Type B pancreatic cell (in vitro differentiated cells): ENCODE measurements around the gene SCAP. TPM values are rescaled to one million over a fixed set of nuclear protein-coding genes. Genes with fewer than 3 reads are reported as not detected.

ENCODE experiments used
- DNase-seq: peaks from one replicate; pipeline ENCODE4 v3.0.0; 2021; ENCODE audit warnings: mixed read lengths; ENCODE audit not compliant: unreplicated experiment; ENCODE audit errors: extremely low spot score
- H3K27ac Mint-ChIP-seq: 2 replicates; pipeline ENCODE4 v1.8.0; 2021; ENCODE audit warnings: mild to moderate bottlenecking, mixed read lengths
- H3K27me3 Mint-ChIP-seq: 2 replicates; pipeline ENCODE4 v1.8.0; 2021; ENCODE audit warnings: mixed read lengths
- H3K36me3 Mint-ChIP-seq: 2 replicates; pipeline ENCODE4 v1.8.0; 2021; ENCODE audit warnings: mixed read lengths
- H3K4me1 Mint-ChIP-seq: one replicate; pipeline ENCODE4 v1.8.0; 2021; ENCODE audit warnings: mixed read lengths; ENCODE audit not compliant: unreplicated experiment
- H3K4me3 Mint-ChIP-seq: 2 replicates; pipeline ENCODE4 v1.8.0; 2021; ENCODE audit warnings: mild to moderate bottlenecking, mixed read lengths
- H3K9me3 Mint-ChIP-seq: 2 replicates; pipeline ENCODE4 v1.8.0; 2021; ENCODE audit warnings: mixed read lengths
- long read RNA-seq: library from polyadenylated mRNA; unstranded; transcript quantifications from one replicate; pipeline ENCODE4 v2.0.0, GENCODE V29; 2020
- total RNA-seq: library from RNA; stranded (reverse); gene quantifications from 2 replicates; pipeline ENCODE4 v1.2.1, GENCODE V29; 2021; ENCODE audit warnings: low replicate concordance
- TF ChIP-seq, protein P1 (sequence below): fragments of 200-600 bp; sonication (generic); conservative IDR thresholded peaks from 2 replicates; pipeline ENCODE4 v1.5.0; 2021; ENCODE audit warnings: antibody characterized with exemption, mild to moderate bottlenecking

Gene SCAP
- total RNA-seq: 77.5 and 106 TPM in 2 replicates
- long read RNA-seq, partial matches to known transcripts: 12 of 14 reads
- long read RNA-seq, other reads (novel, unspliced or antisense): 2 of 14 reads

DNA sequence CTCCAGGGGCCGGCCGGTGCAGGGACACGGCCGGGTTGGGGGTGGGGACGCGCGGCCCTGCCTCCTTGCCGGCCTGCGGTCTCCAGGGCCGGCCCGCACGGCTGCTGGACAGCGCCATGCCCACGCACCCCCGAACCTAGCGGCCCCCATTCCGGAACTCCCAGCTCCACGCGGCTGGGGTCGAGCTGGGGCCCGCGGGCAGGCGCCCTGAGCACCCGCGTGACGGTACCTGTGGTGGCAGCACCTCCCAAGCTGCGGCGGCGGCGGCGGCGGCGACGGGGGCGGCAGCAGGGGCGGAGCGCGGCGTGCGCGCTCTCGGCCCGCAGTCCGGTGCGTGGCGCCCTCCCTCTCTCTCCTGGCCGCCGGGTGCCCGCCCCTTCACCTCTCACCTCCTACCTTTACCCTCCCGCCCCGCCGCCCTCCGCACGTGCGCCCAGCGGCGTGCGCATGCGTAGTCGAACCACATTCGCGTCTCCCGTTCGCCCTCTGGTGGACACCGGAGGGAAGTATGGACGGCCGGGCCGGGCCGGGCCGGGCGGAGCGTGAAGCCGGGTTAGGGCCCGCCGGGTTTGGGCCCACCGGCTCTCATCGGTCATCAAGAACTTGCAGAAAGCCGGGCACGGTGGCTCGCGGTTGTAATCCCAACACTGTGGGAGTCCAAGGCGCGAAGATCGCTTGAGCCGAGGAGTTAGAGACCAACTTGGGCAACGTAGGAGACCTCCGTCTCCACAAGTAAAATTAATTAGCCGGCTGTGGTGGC is at the start of gene SCAP:
Gene SCAP (minus strand): TSS at position 372 of the 760 bp plus-strand sequence. CDS start 32,948 bp downstream, outside the sequence.
- no peaks in the 10 kb centered on the region for H3K27me3 Mint-ChIP-seq
- DNase-seq: peak; percentile 96
- peak within 1 kb of the TSS; percentile 94 for H3K4me3 Mint-ChIP-seq
- TF ChIP-seq, protein P1, sequence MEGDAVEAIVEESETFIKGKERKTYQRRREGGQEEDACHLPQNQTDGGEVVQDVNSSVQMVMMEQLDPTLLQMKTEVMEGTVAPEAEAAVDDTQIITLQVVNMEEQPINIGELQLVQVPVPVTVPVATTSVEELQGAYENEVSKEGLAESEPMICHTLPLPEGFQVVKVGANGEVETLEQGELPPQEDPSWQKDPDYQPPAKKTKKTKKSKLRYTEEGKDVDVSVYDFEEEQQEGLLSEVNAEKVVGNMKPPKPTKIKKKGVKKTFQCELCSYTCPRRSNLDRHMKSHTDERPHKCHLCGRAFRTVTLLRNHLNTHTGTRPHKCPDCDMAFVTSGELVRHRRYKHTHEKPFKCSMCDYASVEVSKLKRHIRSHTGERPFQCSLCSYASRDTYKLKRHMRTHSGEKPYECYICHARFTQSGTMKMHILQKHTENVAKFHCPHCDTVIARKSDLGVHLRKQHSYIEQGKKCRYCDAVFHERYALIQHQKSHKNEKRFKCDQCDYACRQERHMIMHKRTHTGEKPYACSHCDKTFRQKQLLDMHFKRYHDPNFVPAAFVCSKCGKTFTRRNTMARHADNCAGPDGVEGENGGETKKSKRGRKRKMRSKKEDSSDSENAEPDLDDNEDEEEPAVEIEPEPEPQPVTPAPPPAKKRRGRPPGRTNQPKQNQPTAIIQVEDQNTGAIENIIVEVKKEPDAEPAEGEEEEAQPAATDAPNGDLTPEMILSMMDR: peak; percentile 98
- peaks cover 22% of the 10 kb centered on the region for H3K4me1 Mint-ChIP-seq
- no peaks in the 10 kb centered on the region for H3K9me3 Mint-ChIP-seq
- H3K27ac Mint-ChIP-seq: peak within 1 kb of the TSS; percentile 96
- H3K36me3 Mint-ChIP-seq: no peaks in the 10 kb centered on the region

DNA sequence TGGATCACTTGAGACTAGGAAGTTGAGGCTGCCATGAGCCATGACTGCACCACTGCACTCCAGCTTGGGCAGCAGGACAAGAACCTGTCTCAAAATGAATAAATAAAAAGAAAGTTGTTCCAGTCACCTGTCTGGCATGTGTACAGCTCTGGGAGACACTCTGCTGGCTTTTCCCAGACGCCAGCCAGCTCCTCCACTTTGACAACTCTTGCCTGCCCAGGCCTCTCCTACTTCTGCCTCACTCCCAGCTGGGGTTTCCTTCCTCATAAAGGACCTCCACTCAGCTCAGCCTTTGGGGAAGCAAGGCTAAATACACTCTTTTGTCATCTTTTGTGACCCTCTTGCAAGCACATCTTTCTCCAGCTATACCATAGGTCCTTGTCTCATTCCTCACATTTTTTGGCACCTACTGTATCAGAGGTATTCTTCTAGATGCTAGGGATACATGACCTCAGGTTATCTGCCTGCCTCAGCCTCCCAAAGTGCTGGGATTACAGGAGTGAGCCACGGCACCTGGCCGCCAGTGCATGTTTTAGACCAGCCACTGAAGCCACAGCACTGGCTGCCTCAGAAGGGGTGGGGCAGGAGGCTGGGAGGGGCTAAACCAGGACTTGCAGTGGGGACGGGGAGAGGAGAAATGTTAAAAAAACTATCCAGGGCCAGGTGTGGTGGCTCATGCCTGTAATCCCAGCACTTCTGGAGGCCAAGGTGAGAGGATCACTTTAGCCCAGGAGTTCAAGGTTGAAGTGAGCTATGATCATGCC is 47.8 kb upstream of the SCAP start:
- no peaks in the 10 kb centered on the region for H3K36me3 Mint-ChIP-seq
- peaks cover 3% of the 10 kb centered on the region for H3K27me3 Mint-ChIP-seq
- H3K4me1 Mint-ChIP-seq: peaks cover 6% of the 10 kb centered on the region
- H3K27ac Mint-ChIP-seq: no peak overlapping the region
- TF ChIP-seq, protein P1: no peak
- H3K9me3 Mint-ChIP-seq: peaks cover 4% of the 10 kb centered on the region
- no peak for DNase-seq
- no peak overlapping the region for H3K4me3 Mint-ChIP-seq

DNA sequence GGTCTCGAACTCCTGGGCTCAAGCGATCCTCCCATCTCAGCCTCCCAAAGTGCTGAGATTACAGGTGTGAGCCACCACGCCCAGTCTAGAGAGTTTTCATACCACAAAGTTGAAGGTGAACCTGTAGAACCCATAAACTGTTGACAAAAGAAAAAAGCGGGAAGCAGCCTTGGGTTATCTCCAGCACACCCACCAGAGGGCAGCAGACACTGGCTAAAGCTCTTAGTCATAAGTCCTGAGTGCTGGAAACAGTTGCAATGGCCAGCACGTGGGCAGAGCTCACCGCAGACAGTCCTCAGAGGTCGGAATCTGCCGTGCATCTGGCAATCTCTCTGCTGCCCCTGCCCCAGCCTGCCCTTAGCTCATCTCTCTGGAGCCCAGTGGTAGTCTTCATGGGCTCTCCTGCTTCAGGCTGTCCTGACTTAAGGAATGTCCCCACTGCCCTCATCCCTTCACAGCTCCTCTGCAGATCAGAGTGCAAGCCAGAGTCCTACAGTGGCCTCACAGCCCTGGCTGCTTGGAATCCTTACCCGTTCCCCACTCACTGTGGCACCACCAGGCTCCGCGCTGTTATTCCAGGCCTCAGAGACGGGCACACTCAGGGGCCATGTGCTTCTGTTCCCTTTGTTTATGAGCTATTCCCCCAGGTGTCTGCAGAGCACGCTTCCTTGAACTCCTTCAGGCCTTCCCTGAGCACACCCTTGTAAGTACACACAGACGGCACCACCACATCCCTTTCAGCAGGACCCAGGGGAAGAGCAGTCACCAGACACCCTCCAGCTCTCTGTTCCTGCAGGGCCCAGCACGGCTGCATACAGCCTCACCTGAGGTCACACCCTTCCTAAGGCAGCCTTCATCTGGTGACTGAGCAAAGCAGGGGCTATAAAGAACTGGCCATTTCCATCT is 46.6 kb upstream of the SCAP start:
- Mint-ChIP-seq H3K36me3 (no peaks in the 10 kb centered on the region), H3K4me1 (peaks cover 6% of the 10 kb centered on the region), H3K27me3 (peaks cover 3% of the 10 kb centered on the region), H3K4me3 (no peak overlapping the region), H3K9me3 (no peaks in the 10 kb centered on the region), H3K27ac (peak overlapping the region; percentile 46)
- DNase-seq: peak; percentile 80
- TF ChIP-seq, protein P1: peak; percentile 99

DNA sequence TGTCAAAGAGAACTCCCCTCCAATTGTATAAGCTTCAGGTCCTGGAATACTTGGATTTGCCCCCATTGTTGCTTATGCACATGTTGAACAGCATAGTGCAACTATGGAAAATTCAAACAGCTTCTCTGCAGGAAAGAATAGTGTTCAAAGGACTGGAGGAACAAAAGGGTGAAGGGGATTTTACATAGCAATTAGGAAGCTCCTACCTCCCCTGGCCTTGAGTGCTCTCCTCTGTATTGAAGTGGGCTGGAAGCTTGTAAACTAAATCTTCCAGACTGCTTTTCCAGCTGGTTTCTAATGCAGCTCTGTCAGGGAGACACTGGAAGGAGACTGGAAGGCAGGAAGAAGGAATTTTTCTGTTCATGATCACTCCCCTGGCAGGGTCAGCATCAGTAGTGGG is 45.0 kb upstream of the SCAP start:
- Mint-ChIP-seq H3K27ac (no peak overlapping the region), H3K36me3 (no peaks in the 10 kb centered on the region), H3K4me1 (peaks cover 9% of the 10 kb centered on the region), H3K9me3 (no peaks in the 10 kb centered on the region), H3K4me3 (no peak overlapping the region), H3K27me3 (peaks cover 3% of the 10 kb centered on the region)
- DNase-seq: no peak
- TF ChIP-seq, protein P1: no peak

DNA sequence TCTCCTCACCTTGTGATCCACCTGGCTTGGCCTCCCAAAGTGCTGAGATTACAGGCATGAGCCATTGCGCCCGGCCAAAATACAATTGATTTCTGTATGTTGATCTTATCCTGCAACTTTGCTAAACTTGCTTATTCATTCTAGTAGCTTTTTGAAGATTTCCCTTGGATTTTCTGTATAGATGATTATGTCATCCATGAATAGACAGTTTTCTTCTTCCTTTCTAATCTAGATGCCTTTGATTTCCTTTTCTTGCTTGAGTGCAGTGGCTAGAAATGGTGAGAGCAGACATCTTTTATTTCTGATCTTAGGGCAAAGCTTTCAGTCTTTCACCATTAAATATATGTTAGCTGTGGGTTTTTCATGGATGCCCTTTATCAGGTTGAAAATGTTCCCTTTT is 42.2 kb upstream of the SCAP start:
- no peaks in the 10 kb centered on the region for H3K36me3 Mint-ChIP-seq
- peaks cover 3% of the 10 kb centered on the region for H3K27me3 Mint-ChIP-seq
- H3K4me1 Mint-ChIP-seq: peaks cover 21% of the 10 kb centered on the region
- DNase-seq: no peak
- H3K4me3 Mint-ChIP-seq: no peak overlapping the region
- no peaks in the 10 kb centered on the region for H3K9me3 Mint-ChIP-seq
- TF ChIP-seq, protein P1: no peak
- H3K27ac Mint-ChIP-seq: no peak overlapping the region
